Gastroesophageal sphincter (tissue), 3 donors: ENCODE measurements around the gene TAF3.

Experiments
- CTCF ChIP-seq, 4 experiments: fragments of 200-600 bp in 2 of 4; fragments of 450-650 bp in 2 of 4; sonication (generic) in 1 of 4; IDR thresholded peaks; one replicate each; pipeline ENCODE4 v1.5.1; 2017 to 2019; ENCODE audit warnings: antibody characterized with exemption in 4 of 4, mild to moderate bottlenecking in 2 of 4, moderate library complexity in 2 of 4
- POLR2A ChIP-seq, 2 donors: fragments of 450-650 bp; IDR thresholded peaks; one replicate each; pipeline ENCODE4 v1.6.1; 2017; ENCODE audit warnings: antibody characterized with exemption in 2 of 2, mild to moderate bottlenecking in 2 of 2, moderate library complexity in 1 of 2

- TF ChIP-seq CTCF (IDR thresholded peaks at IDR 0.05), result no peak
- TF ChIP-seq POLR2A (IDR thresholded peaks at IDR 0.05), result no peak
Observed at GRCh38 chr10:7874864-7875263, 56.6 kb downstream of the TAF3 start.
